ENCODE results near the gene NRAP.

Gene NRAP

DNA sequence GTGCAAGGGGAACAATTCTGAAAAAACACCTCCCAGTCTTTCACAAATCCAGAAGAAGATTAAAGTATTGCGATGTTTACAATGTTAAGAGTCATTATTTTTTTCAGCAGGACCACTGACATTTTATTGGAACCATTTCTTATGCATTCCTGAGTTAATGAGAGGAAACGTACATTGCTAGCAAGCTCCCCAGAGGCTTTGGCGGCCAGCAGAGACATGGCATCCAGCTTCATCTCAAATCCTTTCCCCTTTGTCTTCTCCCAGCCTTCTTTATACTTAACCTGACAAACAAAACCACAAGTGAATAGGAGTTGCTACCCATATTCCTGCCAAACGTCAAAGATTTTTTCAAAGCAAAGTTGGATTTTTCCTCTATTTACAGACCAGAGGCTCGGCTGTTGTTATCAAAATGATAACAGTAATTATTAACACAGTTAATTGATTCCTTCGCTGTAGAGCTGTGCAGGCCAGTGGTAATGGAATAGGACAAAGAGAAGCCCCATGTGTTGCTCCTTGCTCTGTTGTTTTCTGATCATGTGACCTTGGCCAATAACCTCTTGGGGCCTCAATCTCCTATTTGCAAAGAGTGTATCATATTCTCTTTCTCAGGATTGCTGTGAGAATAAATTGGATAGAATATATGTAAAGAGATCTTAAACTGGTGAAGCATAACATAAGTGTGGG lies 32.0 kb downstream of the NRAP start:
- DNase-seq (ENCODE audit: low read depth, low spot score): no peak
- TF ChIP-seq, protein P1, sequence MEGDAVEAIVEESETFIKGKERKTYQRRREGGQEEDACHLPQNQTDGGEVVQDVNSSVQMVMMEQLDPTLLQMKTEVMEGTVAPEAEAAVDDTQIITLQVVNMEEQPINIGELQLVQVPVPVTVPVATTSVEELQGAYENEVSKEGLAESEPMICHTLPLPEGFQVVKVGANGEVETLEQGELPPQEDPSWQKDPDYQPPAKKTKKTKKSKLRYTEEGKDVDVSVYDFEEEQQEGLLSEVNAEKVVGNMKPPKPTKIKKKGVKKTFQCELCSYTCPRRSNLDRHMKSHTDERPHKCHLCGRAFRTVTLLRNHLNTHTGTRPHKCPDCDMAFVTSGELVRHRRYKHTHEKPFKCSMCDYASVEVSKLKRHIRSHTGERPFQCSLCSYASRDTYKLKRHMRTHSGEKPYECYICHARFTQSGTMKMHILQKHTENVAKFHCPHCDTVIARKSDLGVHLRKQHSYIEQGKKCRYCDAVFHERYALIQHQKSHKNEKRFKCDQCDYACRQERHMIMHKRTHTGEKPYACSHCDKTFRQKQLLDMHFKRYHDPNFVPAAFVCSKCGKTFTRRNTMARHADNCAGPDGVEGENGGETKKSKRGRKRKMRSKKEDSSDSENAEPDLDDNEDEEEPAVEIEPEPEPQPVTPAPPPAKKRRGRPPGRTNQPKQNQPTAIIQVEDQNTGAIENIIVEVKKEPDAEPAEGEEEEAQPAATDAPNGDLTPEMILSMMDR (IDR thresholded peaks at IDR 0.05; ENCODE audit: insufficient read depth, low read length, missing control alignments): no peak
- ChIA-PET CTCF (no interaction called here), POLR2A (no interaction called here)
- no peak overlapping the region for H3K4me3 ChIP-seq (ENCODE audit: low read depth, low read length)

DNA sequence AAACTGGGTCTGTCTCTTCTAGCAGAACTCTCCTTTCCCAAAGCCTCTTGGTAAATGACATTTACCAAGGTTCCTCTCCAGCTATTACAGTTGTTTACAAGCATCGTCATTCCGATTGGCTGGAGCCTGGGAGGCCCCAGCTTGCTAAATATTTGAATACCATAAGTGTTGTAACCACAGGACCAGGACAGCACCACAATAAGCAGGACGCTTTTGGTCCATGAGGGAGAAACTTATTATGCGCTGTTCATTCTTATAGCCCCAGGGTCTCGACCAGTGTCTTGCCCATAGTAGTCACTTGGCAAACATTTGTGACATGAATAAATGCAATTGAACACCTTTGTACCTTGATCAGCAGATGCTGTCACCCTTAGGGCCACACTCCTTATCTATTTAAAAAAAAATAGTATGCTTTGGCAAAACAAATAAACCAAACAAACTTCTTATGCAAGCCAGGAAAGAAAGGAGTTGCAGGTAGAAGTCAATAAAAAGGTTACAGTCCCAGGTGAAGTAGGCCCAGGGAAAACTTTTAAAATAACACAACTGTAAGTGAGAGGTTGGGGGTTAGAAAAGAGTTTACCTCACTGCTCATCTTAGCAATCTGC lies 32.8 kb downstream of the NRAP start:
- TF ChIP-seq, protein P1 (IDR thresholded peaks at IDR 0.05; ENCODE audit: insufficient read depth, low read length, missing control alignments): no peak
- POLR2A ChIA-PET: no interaction called here
- CTCF ChIA-PET: no interaction called here
- no peak for DNase-seq (ENCODE audit: low read depth, low spot score)
- H3K4me3 ChIP-seq (ENCODE audit: low read depth, low read length): no peak overlapping the region

DNA sequence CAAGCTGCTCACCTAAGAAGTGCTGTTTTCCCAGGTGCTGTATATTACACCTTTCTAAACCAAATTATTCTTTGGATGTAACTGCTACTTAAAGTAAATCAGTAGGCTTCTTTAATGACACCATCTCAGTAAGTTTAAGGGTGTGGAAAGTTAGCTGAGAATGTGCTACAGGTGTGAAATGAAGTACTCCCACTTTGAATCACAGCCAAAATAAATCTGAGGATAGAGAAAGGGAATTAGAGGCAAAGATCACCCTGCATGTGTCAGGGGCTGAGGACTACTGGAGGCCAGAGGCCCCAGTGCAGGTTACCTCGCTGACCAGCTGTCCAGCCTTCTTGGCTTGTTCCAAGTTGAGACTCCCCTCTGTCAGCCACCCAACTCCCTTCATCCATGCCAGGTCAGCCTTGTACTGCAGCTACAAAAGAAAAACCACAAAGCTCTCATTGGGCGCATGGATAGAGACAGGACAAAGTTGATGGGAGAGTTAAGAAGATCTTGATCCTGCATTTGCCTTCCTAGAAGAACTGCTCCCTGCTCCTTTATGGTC lies 35.2 kb downstream of the NRAP start:
- ChIA-PET CTCF (no interaction called here), POLR2A (no interaction called here)
- H3K4me3 ChIP-seq (ENCODE audit: low read depth, low read length): no peak overlapping the region
- DNase-seq (ENCODE audit: low read depth, low spot score): no peak
- TF ChIP-seq, protein P1 (IDR thresholded peaks at IDR 0.05; ENCODE audit: insufficient read depth, low read length, missing control alignments): no peak

DNA sequence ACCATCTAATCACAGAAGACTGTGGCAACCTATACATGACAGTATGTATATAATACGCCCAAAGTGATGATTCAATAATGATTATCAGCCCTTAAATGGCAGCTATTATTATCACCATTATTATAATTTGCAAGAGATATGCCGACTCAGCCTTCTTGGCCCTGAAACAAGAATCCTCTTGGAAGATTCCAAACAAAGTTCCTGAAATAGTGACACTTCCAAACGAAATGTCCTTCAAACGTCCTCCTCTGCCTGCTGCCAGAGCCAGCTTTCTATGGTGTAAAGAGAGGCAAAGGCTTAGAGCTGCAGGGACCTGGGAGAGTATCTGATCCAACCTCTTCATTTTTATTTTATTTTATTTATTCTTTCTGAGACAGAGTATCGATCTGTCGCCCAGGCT lies 36.0 kb downstream of the NRAP start:
- CTCF ChIA-PET: interaction anchor here (1.2 kb wide), 1 partner anchor 12 kb away, joined by 4 read pairs; no protein-coding TSS in a partner anchor
- TF ChIP-seq, protein P1 (IDR thresholded peaks at IDR 0.05; ENCODE audit: insufficient read depth, low read length, missing control alignments): no peak

DNA sequence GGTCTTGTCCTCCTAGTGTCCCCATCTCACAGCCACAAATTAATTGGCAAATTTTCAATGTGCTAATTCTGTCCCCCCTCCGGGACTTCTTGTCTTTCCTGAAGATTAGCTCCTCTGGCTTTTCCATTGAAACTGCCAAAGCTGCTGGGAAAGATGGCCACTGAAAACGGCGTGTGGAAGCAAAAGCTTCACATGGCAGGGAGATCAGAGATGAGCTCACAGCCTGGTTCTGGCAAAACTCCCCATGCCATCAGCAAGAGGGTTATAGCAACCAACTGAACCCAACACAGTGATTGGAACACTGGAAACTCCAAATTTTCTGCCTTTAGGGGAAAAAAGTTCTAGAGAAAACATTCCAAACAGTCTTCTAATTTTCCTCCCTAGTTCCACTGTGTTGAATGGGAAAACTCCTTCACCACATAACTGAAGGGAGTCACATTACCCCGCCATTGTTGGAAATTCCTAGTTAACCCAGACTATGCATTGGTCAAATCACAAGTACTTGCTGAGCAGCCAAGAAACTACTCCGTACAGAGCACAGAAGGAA lies 37.0 kb downstream of the NRAP start:
- peak; percentile 9 for DNase-seq (ENCODE audit: low read depth, low spot score)
- no peak overlapping the region for H3K4me3 ChIP-seq (ENCODE audit: low read depth, low read length)
- TF ChIP-seq, protein P1 (IDR thresholded peaks at IDR 0.05; ENCODE audit: insufficient read depth, low read length, missing control alignments): no peak
- ChIA-PET CTCF (interaction anchor here (1.2 kb wide), 1 partner anchor 11 kb away, joined by 4 read pairs; no protein-coding TSS in a partner anchor), POLR2A (no interaction called here)

More for the DNA sequence above, 36.0 kb downstream of the NRAP start:
- H3K4me3 ChIP-seq (ENCODE audit: low read depth, low read length): no peak overlapping the region
- POLR2A ChIA-PET: no interaction called here
- no peak for DNase-seq (ENCODE audit: low read depth, low spot score)

DNA sequence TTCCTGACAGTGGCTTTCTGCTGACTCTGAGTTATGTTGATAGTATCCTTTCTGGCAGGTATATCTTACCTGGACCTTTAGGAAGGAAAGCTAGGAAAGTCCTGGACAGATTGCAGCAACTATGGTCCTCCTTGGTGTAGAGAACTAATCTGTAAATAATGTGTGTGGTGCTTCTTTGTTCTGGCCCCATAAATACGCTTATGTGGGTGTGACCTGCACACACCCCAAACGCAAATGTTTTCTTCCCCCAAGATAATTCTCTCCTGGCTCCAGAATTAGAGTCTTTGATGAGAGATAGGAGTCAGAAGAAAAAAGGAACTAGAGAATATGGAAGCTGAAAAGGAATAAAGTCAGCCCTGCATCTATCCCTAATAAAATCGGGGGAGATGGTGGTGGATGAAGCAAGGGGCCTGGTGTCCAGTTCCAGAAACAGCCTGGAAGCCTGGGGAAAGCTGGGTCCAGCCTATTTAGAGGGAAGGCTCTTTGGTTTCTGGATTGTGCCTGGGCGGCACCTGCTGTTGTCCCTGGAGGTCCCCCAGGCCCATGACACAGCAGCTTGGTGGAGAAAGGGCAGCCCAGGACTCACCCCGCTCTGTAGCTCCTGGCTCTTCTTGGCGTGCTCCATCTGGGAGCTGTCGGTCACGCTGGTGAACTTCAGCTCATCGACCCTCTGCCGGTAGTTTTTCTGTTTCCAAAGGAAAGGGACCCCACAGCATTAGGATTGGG lies 38.2 kb downstream of the NRAP start:
- DNase-seq (ENCODE audit: low read depth, low spot score): no peak
- no peak overlapping the region for H3K4me3 ChIP-seq (ENCODE audit: low read depth, low read length)
- TF ChIP-seq, protein P1 (IDR thresholded peaks at IDR 0.05; ENCODE audit: insufficient read depth, low read length, missing control alignments): no peak
- CTCF ChIA-PET: no interaction called here
- POLR2A ChIA-PET: no interaction called here
